NOMO-1 treated with DMSO at 0.1 percent for 48 hours (cell line): ENCODE measurements around the gene KIF1A.

ENCODE experiments used
- DNase-seq: peaks from one replicate; lab custom pipeline; 2025; ENCODE audit not compliant: unreplicated experiment; lab: John Stamatoyannopoulos, UW

Gene KIF1A

DNA sequence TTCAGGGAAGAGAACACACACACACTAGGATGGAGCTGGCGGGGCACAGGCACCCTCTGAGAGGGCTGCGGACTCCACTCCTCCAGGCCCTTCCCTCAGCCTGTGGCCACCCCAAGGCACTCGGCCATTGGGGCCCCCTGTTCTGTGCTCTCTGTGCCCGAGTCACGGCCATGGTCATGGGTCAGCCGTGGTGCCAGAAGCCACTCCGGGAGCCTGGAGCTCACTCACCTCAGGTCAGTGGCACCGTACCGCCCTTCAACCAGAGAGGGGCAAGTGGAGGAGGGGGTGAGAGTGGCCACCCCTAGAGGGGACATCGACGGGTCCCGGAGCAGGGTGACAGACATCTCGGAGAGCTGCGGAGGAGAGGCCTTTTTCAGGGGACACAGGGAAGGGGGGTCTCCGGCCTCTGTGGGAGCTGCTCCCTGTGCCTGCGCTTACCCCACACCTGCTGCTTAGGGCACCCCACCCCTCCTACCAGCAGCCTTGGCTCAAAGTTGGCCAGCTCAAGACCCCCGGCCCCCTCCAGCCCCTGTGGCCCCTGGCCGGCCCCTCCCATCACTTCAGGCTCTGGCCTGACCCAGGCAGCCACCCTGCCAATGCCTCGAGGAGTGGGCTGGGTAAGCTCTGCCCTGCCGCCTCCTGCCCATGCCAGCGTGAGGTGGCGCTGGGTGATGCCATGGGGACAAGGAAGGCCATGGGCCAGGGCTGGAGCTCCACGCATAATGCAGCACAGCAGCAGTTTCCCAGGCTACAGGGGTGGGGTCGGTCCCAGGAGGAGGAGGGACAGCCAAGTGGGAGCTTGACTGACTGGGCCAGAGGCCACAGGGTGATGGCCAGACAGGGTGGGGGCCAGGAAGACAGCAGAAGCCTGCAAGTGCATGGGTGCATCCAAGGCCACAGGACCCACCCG is 99.1 kb downstream of the KIF1A start:
- DNase-seq: no peak

DNA sequence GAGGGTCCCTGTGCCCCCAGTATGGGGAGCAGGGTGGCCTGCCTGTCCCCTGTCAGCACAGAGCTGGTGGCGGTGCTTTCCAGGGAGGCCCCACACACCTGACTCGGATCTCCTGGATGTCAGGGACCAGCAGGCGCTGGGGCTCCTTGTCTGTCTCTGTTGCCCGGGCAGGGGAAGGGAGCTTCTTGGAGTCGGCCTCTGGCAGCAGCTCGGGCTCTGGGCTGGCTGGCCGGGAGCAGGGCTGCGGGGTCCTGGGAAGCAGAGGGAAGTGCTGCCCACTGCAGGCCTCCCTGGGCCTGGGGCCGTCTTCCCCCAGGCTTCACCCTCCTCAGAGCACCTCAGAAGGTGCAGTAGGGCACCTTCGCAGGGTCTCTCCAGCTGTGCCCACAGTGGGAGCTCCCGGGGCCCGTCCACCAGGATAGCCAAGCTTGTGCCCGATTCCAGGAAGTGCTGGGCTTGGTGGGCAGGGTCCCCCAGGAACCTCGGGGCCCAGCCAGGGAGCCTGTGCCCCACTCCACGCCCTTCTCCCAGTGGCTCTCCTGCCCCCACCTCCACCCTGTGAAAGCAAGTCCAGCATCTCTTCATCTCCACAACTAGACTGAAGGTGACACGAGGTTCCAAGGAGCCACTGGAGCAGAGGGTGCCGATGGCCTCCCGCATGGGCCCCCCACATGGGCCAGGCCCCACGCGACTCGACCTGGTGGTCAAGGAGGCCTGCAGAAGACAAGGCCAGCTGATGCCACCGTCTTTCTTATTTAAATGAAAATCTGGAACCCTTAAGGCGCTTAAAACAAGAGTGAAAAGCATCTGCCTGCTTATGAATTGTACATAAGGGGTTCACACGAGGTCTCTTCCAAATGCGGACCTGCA is 100.1 kb downstream of the KIF1A start:
- no peak for DNase-seq

- DNase-seq: no peak
These were observed 101.0 kb downstream of the KIF1A start for GRCh38 chr2:240718896-240719490.

DNA sequence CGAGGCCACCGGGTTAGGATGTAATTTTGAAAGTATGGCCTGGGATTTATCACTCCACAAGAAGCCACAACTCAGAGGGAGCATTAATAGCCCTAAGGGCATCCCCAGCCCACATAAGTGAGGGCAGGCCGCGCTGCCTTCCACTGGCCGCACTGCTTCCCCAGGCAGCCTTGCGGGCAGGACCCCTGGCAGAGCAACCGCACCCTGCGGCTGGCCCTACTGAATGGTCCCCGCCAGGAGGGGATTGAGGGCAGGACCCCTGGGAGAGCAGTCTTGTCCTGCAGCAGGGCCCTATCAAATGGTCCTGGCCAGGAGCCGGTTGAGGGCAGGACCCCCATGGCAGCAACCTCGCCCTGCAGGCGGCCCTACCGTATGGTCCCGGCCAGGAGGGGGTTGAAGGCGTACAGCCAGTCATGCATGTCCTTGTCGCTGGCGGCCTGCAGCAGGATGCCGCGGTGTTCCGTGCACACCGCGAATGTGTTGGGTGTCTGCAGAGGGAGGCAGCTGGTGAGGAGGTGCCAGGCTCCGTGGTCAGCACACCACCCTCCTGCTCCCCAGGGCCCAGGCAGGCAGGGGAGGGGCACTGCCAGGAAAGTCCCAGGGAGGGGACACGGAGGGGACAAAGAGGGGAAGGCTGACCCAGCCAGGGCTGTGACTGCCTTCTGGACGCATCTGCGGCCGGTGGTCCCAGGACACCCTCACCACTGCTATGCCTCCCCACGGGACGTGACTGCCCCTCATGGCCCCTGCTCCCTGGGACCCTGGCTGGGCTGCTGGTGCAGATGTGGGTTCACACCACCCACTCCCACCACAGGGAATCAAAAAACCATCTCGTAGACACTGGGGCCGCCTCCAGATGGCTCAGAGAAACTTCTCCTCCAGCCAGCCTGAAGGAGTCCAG is 102.1 kb downstream of the KIF1A start:
- DNase-seq: no peak

GRCh38 chr2:240717181-240717641 is 102.8 kb downstream of the KIF1A start:
- DNase-seq: no peak

DNA sequence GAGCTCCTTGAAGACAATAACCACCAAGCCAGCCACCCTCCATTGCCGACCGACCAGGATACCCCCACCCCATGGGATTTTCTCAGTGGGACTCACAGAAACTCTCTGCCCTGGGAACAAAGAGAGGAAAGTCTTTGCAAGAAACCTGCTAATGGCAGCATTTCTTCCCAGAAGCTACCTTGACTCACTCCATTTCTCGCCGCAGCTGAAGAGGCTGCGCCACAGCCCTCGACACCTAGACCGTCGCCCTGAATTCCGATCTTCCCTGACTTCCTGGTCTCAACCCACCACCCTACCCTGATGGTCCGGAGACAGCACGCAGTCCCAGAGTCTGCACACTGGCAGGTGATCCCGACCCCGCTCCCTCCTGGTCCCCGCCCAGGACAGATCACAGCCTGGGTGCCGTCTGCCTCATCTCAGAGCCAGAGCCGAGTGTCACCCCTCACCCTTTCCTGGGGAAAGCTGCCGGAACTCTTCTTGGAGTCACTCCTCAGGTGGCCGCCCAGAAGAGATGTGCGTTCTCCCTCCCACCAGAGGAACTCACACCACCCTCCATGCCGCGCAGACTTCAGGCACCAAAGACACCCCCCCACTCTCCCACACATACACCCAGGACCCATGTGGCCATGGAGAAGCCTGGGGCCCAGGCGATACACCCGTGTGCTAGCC is 103.8 kb downstream of the KIF1A start:
- no peak for DNase-seq

GRCh38 chr2:240714747-240715725 is 105.0 kb downstream of the KIF1A start:
- DNase-seq: no peak

DNA sequence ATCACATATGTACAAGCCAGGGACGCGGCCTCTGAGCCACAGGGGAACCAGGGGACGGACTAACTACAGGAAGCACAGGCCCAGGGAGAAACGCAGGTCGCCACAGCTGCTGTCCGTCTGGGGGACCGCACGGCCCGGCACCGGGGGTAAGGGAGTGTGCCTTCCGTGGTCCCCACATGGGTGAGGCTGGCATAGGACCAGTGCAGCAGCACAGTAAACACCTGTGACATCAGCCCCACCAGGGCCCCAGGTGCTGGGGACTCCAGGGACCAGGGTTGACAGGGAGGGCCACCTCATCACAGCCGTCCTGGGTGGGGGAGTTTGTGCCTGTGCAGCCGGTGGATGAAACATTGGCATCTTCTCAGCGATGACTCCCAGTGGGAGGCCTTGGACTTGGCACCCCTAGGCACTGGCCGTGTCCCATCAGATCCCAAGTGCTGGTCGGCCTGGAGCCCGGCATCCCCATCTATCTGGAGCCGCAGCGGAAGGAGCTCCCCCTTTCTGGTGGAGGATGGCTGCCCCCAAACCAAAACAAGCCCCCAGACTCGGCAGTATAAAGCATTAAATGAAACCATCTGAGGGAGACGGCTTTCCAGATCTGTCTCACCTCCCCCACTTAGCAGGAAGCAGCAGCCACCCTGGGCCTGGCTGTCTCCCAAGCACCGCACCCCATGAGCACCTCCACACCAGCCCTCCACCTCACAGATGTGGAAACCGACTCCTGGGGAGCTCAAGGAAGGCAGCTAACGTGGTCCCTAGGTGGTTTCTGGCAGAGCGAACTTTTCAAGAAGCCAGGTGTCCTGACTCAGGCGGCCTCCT is 105.9 kb downstream of the KIF1A start:
- no peak for DNase-seq

- no peak for DNase-seq
These were observed 106.7 kb downstream of the KIF1A start for GRCh38 chr2:240713071-240713927.

DNA sequence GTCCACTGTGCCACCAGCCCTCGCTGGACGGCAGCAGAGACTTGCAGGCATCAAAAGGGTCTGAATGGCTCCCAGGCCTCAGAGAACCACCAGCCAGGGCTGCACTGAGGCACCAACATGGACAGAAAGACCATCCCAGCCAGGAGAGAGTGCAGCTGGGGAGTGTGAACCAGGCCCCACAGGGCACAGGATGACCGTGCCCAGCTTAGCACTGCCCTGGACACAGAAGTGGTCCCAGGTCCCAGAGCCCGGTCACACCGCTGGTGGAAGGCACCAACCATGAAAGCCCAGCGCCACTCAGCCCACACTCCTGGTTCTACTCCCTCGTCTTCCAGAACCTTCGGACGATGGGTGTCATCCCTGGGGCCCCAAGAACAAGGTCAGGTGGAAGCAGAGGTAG is 107.9 kb downstream of the KIF1A start:
- no peak for DNase-seq

DNA sequence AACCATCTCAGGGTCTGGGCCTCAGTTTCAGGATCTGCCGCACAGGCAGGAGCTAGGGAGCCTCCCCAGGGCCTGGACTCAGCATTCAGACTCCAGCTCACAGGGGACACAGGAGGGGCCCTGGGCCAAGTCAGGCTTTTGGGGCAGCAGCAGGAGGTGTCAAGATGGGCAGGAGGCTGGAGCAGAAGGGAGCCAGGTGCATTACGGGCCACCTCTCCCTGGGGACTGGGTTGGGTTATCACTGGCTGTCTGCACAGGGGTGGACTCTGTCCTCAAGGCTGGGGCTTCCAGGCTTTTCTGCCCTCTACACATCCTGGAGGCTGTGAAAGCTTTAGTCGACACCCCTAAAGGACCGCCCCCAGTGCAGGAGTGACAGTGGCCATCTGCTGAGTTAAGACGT is 108.3 kb downstream of the KIF1A start:
- DNase-seq: no peak

- no peak for DNase-seq
These were observed 108.7 kb downstream of the KIF1A start for GRCh38 chr2:240711296-240711695.

- DNase-seq: no peak
These were observed 111.6 kb downstream of the KIF1A start for GRCh38 chr2:240708457-240708856.

- no peak for DNase-seq
These were observed 112.2 kb downstream of the KIF1A start for GRCh38 chr2:240707821-240708220.

GRCh38 chr2:240707043-240707756 is 112.8 kb downstream of the KIF1A start:
- no peak for DNase-seq

DNA sequence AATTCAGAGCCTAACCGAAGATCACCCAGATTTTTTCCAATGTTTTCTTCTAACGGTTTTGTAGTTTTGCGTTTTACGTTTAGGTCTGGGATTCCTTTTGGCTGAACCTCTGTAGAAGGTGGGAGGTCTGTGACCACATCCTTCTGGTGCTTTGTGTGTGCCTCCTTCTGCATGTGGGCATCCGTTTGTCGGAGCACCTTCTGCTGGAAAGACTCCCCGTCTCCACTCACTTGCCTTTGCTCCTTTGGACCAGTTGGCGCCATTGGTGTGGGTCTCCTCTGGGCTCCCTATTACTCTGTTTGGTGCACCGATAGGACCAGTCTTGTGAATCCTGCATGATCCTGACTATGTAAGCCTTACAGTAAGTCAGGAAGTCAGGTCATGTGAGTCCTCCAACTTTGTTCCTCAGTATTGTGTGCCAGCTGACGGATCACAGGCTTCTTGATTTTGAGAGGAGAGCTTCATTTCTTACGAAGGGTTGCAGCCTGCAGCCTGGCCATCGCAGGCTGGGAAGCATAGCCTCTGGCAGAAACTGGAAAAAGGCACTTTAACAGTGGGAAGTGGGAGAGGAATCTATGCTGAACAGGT is 114.7 kb downstream of the KIF1A start:
- no peak for DNase-seq
